Neutrophil (primary cell): Measurements from ENCODE around the gene IGDCC3.

Experiments used
- H3K27ac ChIP-seq: fragments of 200-600 bp; sonication (generic); 2 replicates; pipeline ENCODE4 v1.5.1; 2016; ENCODE audit warnings: mild to moderate bottlenecking, moderate library complexity
- H3K27me3 ChIP-seq: fragments of 200-600 bp; sonication (generic); 2 replicates; pipeline ENCODE4 v1.6.0; 2016; ENCODE audit warnings: mild to moderate bottlenecking
- H3K36me3 ChIP-seq: fragments of 200-600 bp; sonication (generic); 2 replicates; pipeline ENCODE4 v1.5.1; 2017
- H3K4me1 ChIP-seq, 2 experiments: fragments of 200-600 bp in 1 of 2; sonication (generic) in 1 of 2; 1 replicate in 1 of 2; 2 replicates in 1 of 2; pipeline versions ENCODE4 v1.5.1 to v1.6.1; 2013 to 2016; ENCODE audit warnings: low read depth in 1 of 2, low read length in 1 of 2, mild to moderate bottlenecking in 1 of 2, moderate library complexity in 1 of 2; ENCODE audit not compliant: control insufficient read depth in 1 of 2, insufficient read depth in 1 of 2
- H3K4me3 ChIP-seq, 2 experiments: fragments of 200-600 bp in 1 of 2; sonication (generic) in 1 of 2; 1 replicate in 1 of 2; 2 replicates in 1 of 2; pipeline ENCODE4 v1.5.1; 2013 to 2016; ENCODE audit warnings: low read depth in 1 of 2, low read length in 1 of 2, mild to moderate bottlenecking in 1 of 2, moderate library complexity in 1 of 2
- H3K9me3 ChIP-seq: fragments of 200-600 bp; sonication (generic); 2 replicates; pipeline ENCODE4 v1.5.1; 2016
- CTCF ChIP-seq: fragments of 200-600 bp; sonication (generic); IDR thresholded peaks from 2 replicates; pipeline ENCODE4 v1.5.1; 2016; ENCODE audit warnings: antibody characterized with exemption

Gene IGDCC3

GRCh38 chr15:65304381-65305149 is 73.2 kb downstream of the IGDCC3 start, which contains the start of gene RNU5B-1:
Gene RNU5B-1, plus strand, starts transcription at chr15:65304677.
- no peaks in the 10 kb centered on the region for H3K9me3 ChIP-seq
- no peaks in the 10 kb centered on the region for H3K27me3 ChIP-seq
- TF ChIP-seq CTCF = peak; percentile 72
- H3K36me3 ChIP-seq = no peaks in the 10 kb centered on the region
- peak within 1 kb of the TSS; percentile 62 to 66 for H3K4me3 ChIP-seq
- peaks cover 24 to 26% of the 10 kb centered on the region in 2 experiments for H3K4me1 ChIP-seq
- H3K27ac ChIP-seq = peak within 1 kb of the TSS; percentile 79

- no peaks in the 10 kb centered on the region for H3K9me3 ChIP-seq
- H3K27ac ChIP-seq = peak overlapping the region; percentile 79
- H3K36me3 ChIP-seq = no peaks in the 10 kb centered on the region
- peaks cover 25 to 28% of the 10 kb centered on the region in 2 experiments for H3K4me1 ChIP-seq
- H3K27me3 ChIP-seq = no peaks in the 10 kb centered on the region
- no peak for TF ChIP-seq CTCF
- H3K4me3 ChIP-seq = peak overlapping the region; percentile 62 to 66
These were observed 74.0 kb downstream of the IGDCC3 start for GRCh38 chr15:65303687-65304380.

GRCh38 chr15:65302061-65302460 is 75.7 kb downstream of the IGDCC3 start:
- no peak overlapping the region for H3K4me3 ChIP-seq
- peak overlapping the region; percentile 10 for H3K27ac ChIP-seq
- peaks cover 42 to 43% of the 10 kb centered on the region in 2 experiments for H3K4me1 ChIP-seq
- H3K27me3 ChIP-seq = no peaks in the 10 kb centered on the region
- H3K9me3 ChIP-seq = no peaks in the 10 kb centered on the region
- no peaks in the 10 kb centered on the region for H3K36me3 ChIP-seq
- TF ChIP-seq CTCF = no peak

GRCh38 chr15:65300924-65301441 is 76.8 kb downstream of the IGDCC3 start:
- Histone ChIP-seq H3K4me1 (peaks cover 51 to 54% of the 10 kb centered on the region in 2 experiments), H3K9me3 (no peaks in the 10 kb centered on the region), H3K27me3 (no peaks in the 10 kb centered on the region), H3K36me3 (no peaks in the 10 kb centered on the region), H3K4me3 (no peak overlapping the region), H3K27ac (no peak overlapping the region)
- TF ChIP-seq CTCF = no peak

GRCh38 chr15:65298731-65299130 is 79.1 kb downstream of the IGDCC3 start:
- no peak for TF ChIP-seq CTCF
- H3K27ac ChIP-seq = no peak overlapping the region

More at GRCh38 chr15:65298731-65299130, 79.1 kb downstream of the IGDCC3 start:
- Histone ChIP-seq H3K4me3 (no peak overlapping the region), H3K9me3 (no peaks in the 10 kb centered on the region), H3K4me1 (peaks cover 54 to 58% of the 10 kb centered on the region in 2 experiments), H3K27me3 (no peaks in the 10 kb centered on the region), H3K36me3 (no peaks in the 10 kb centered on the region)
